NCI-H748 (cell line): ENCODE measurements around the gene GPR146.

ENCODE experiments used
- DNase-seq: peaks from one replicate; lab custom pipeline; 2025; ENCODE audit not compliant: unreplicated experiment; lab: John Stamatoyannopoulos, UW

Gene GPR146

DNA sequence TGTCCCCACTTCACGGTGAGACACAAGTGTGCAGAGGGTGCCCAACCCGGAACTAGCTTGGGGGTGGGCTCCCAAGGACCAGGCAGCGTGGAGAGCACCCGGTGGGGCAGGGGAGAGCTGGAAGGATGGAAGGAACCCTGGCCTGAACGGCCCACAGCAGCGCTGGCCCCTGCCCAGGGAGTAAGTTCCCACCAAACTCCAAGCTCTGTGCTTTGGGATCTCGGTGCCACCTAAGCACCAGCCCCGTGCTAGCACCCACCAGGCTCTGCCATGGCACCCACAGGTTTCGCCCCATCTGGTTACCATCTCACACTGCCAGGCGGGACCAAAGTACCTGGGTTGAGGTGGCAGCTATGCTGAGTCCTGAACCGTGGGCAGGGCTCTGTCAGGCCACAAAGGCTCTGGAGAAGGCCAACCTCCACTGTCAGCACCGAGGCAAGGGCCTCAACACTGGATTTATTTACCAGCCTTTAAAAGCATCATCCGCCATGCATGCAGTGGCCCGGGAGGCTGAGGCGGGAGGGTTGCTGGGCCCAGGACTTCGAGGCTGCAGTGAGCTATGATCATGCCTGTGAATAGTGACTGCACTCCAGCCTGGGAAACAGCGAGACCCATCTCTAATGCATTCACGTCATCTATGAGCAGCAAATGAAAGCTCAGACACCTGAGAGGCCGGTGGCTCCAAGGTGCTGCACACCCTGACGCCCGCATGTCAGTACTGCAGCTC, 59.6 kb downstream of the GPR146 start:
- no peak for DNase-seq

DNA sequence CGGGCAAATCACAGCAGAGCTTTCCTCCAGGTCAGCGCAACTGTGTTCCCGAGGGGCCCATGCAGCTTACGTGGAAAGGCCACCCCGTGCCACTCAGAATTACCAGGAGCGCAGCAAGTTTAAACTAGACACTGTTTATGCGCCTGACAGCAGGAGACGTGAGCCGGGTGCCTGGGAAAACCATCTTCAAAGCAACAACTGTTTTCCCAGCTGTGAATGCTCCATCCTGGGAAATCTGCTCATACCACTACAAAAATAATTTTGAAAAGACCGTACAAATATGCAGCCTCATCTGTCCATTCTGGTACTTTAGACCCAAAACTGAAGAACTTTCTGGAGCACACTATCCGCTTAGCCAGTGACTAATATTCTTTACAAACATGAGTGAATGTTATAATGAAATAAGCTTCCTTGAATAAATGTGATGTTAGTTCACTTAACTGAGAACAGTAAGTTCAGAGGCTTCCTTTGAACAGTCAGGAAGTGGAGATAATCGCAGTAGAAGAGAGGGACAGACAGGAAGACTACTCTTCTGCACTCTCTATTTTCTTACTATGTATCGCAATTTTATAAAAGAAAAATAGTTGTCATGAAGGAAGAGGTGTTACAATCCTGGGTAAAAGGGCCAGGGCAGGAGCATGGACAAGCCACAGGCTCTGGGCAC, 60.3 kb downstream of the GPR146 start:
- DNase-seq = no peak

- DNase-seq = no peak
Measured at GRCh38 chr7:1105189-1105588, 60.8 kb downstream of the GPR146 start.

DNA sequence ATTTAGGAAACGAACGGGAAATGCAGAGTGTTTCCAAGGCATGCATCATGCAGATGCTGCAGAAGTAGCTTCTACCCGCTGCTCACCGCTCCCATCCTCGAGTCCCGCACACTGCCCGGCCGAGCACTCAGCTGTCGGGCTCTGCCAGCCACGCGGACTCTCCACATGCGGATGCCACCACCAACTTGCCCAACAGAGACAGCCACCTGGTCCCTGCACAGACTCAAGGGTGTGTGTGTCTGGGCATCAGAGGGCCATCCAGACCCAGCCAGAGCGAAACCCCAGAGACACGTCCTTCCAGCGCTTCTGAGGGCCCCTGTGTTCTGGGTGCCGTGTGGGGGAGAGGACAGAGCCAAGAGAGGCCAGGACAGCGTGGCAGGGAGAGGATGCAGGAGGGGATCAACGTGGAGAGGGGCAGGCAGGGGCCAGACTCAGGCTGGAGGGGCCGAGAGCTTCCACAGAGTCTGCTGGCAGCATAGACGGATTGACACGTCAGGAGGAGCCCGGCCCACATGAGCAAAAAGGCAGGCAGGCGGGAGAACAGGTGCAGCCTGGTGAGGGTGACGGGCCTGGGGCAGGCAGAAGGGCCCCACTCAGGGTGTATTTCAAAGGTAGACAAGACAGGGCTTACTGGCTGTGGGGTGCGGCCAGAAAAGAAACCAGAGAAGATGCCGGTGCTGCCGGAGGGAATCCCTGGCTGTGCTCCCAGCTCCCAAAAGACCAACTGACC, 61.9 kb downstream of the GPR146 start:
- DNase-seq = no peak

DNA sequence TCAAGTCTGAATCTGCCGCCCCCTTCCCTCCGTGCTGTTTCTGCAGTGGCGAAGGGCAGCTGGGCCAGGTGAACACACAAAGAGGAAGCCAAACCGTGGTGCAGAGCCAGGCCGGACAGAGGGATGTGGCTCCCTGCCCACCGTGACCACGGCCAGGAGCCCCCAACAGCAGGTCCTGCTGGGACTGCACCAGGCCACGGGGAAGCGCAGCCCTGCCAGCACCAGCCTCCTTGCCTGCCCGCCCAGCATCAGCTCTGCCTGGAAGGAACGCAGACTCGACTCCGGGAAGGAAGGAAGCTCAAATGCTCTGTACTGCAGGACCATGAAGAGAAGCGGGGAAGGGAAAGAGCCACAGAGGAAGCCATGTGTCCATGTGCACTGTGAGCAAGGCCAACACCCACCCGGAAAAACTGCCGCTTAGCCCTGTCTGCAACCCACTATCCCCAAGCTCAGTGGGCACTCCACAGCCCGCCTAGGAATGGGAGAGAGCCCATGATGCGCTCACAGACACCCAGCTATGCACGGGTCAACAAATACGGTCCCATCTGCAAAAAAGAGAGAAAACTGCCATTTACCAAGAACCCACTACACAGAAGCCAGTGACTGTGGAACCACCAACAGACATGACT, 62.6 kb downstream of the GPR146 start:
- DNase-seq = no peak

- no peak for DNase-seq
Measured at GRCh38 chr7:1108264-1108920, 64.0 kb downstream of the GPR146 start.
